ENCODE results near the gene PLN. TPM values are rescaled to one million over a fixed set of nuclear protein-coding genes. Genes with fewer than 3 reads are reported as not detected.

The PLN gene
- polyA plus RNA-seq, 1 donor (not counting 4 experiments of a cell fraction or from before 2014, with no cell fraction given) = not detected

GRCh38 chr6:118511930-118512715, 36.0 kb upstream of the PLN start:
- Histone ChIP-seq H3K9ac (ENCODE audit: control insufficient read depth, extremely low read depth, insufficient read depth, low read length) (no peak overlapping the region), H3K4me2 (ENCODE audit: control insufficient read depth, extremely low read depth, insufficient read depth, low read depth, low read length) (no peak overlapping the region), H3K27ac (ENCODE audit: control insufficient read depth, insufficient read depth, low read length) (no peak overlapping the region), H3K27me3 (ENCODE audit: control insufficient read depth, extremely low read depth, insufficient read depth, low read length) (no peaks in the 10 kb centered on the region), H3K4me3 (ENCODE audit: control insufficient read depth in 2 of 3, extremely low read depth in 1 of 3, insufficient read depth in 2 of 3, low read depth in 1 of 3, low read length in 3 of 3) (no peak overlapping the region), H3K9me3 (ENCODE audit: control insufficient read depth, low read depth, low read length) (no peaks in the 10 kb centered on the region), H4K20me1 (ENCODE audit: control insufficient read depth, extremely low read depth, insufficient read depth, low read length) (no peaks in the 10 kb centered on the region), H3K9me1 (ENCODE audit: control insufficient read depth, extremely low read depth, insufficient read depth, low read length) (no peaks in the 10 kb centered on the region), H3K79me2 (ENCODE audit: control insufficient read depth, insufficient read depth, low read length) (no peaks in the 10 kb centered on the region), H3K36me3 (ENCODE audit: control insufficient read depth in 2 of 2, extremely low read depth in 1 of 2, insufficient read depth in 2 of 2, low read length in 2 of 2) (no peaks in the 10 kb centered on the region), H2AFZ (ENCODE audit: control insufficient read depth, low read length) (no peak overlapping the region), H3K4me1 (ENCODE audit: control insufficient read depth, extremely low read depth, insufficient read depth, low read length) (no peaks in the 10 kb centered on the region)
- dilution Hi-C loops (cut with MboI; ENCODE audit: extremely low pct_ligation_motif_present, low sequenced_read_pairs) = no loop called here
- DNase-seq (ENCODE audit: low read depth, low spot score) (no peak), FAIRE-seq (no peak)
- TF ChIP-seq EZH2 (IDR thresholded peaks at IDR 0.05; ENCODE audit: low read length) = no peak
- TF ChIP-seq CTCF (optimal IDR thresholded peaks at IDR 0.05 in 1 of 3, IDR thresholded peaks at IDR 0.05 in 1 of 3, conservative IDR thresholded peaks at IDR 0.05 in 1 of 3; ENCODE audit: extremely low read depth in 1 of 3, insufficient read depth in 2 of 3, low read length in 3 of 3) = no peak

- Histone ChIP-seq H3K27me3 (ENCODE audit: control insufficient read depth, extremely low read depth, insufficient read depth, low read length) (no peaks in the 10 kb centered on the region), H3K4me3 (ENCODE audit: control insufficient read depth in 2 of 3, extremely low read depth in 1 of 3, insufficient read depth in 2 of 3, low read depth in 1 of 3, low read length in 3 of 3) (no peak overlapping the region), H3K36me3 (ENCODE audit: control insufficient read depth in 2 of 2, extremely low read depth in 1 of 2, insufficient read depth in 2 of 2, low read length in 2 of 2) (no peaks in the 10 kb centered on the region), H3K27ac (ENCODE audit: control insufficient read depth, insufficient read depth, low read length) (no peak overlapping the region), H3K9me3 (ENCODE audit: control insufficient read depth, low read depth, low read length) (no peaks in the 10 kb centered on the region), H3K9ac (ENCODE audit: control insufficient read depth, extremely low read depth, insufficient read depth, low read length) (no peak overlapping the region), H3K9me1 (ENCODE audit: control insufficient read depth, extremely low read depth, insufficient read depth, low read length) (no peaks in the 10 kb centered on the region), H3K4me2 (ENCODE audit: control insufficient read depth, extremely low read depth, insufficient read depth, low read depth, low read length) (no peak overlapping the region), H4K20me1 (ENCODE audit: control insufficient read depth, extremely low read depth, insufficient read depth, low read length) (no peaks in the 10 kb centered on the region), H2AFZ (ENCODE audit: control insufficient read depth, low read length) (no peak overlapping the region), H3K4me1 (ENCODE audit: control insufficient read depth, extremely low read depth, insufficient read depth, low read length) (no peaks in the 10 kb centered on the region), H3K79me2 (ENCODE audit: control insufficient read depth, insufficient read depth, low read length) (no peaks in the 10 kb centered on the region)
- TF ChIP-seq CTCF (optimal IDR thresholded peaks at IDR 0.05 in 1 of 3, IDR thresholded peaks at IDR 0.05 in 1 of 3, conservative IDR thresholded peaks at IDR 0.05 in 1 of 3; ENCODE audit: extremely low read depth in 1 of 3, insufficient read depth in 2 of 3, low read length in 3 of 3) = no peak
- no peak for TF ChIP-seq EZH2 (IDR thresholded peaks at IDR 0.05; ENCODE audit: low read length)
- DNase-seq (ENCODE audit: low read depth, low spot score) (no peak), FAIRE-seq (no peak)
- dilution Hi-C loops (cut with MboI; ENCODE audit: extremely low pct_ligation_motif_present, low sequenced_read_pairs) = no loop called here
Observed at GRCh38 chr6:118514689-118515088, 33.4 kb upstream of the PLN start.
